Measurements from ENCODE around the gene RAB23.
A peak's percentile ranks its signal among the peaks of the same experiment; 100 is the strongest.

RAB23 gene

GRCh38 chr6:57242505-57242904 is 20.4 kb upstream of the RAB23 start:
- DNase-seq (ENCODE audit: low read depth in 2 of 2), result no peak

- DNase-seq (ENCODE audit: low read depth in 2 of 2), result no peak
These were observed 4.1 kb upstream of the RAB23 start for GRCh38 chr6:57226221-57226620.

GRCh38 chr6:57224769-57225515 is 2.8 kb upstream of the RAB23 start:
- DNase-seq (ENCODE audit: low read depth in 2 of 2), result no peak

GRCh38 chr6:57222743-57223077 is 603 bp upstream of the RAB23 start:
- no peak for DNase-seq (ENCODE audit: low read depth in 2 of 2)

GRCh38 chr6:57221191-57221935 is 744 bp downstream of the RAB23 start:
- peak in 1 of 2 donors; percentile 43 for DNase-seq (ENCODE audit: low read depth in 2 of 2)

- no peak for DNase-seq (ENCODE audit: low read depth in 2 of 2)
These were observed 1.9 kb downstream of the RAB23 start for GRCh38 chr6:57220083-57220703.

- no peak for DNase-seq (ENCODE audit: low read depth in 2 of 2)
These were observed 4.8 kb downstream of the RAB23 start for GRCh38 chr6:57217270-57217669.

- no peak for DNase-seq (ENCODE audit: low read depth in 2 of 2)
These were observed 5.6 kb downstream of the RAB23 start for GRCh38 chr6:57216235-57217101.

- no peak for DNase-seq (ENCODE audit: low read depth in 2 of 2)
These were observed 6.8 kb downstream of the RAB23 start for GRCh38 chr6:57215260-57215659.

GRCh38 chr6:57210060-57210459 is 12.0 kb downstream of the RAB23 start:
- DNase-seq (ENCODE audit: low read depth in 2 of 2), result no peak

- DNase-seq (ENCODE audit: low read depth in 2 of 2), result no peak
These were observed 13.1 kb downstream of the RAB23 start for GRCh38 chr6:57209030-57209429.

GRCh38 chr6:57207872-57208271 is 14.2 kb downstream of the RAB23 start:
- DNase-seq (ENCODE audit: low read depth in 2 of 2), result no peak

GRCh38 chr6:57207141-57207540 is 15.0 kb downstream of the RAB23 start:
- DNase-seq (ENCODE audit: low read depth in 2 of 2), result no peak

GRCh38 chr6:57205550-57206328 is 16.4 kb downstream of the RAB23 start:
- no peak for DNase-seq (ENCODE audit: low read depth in 2 of 2)

GRCh38 chr6:57201718-57202117 is 20.4 kb downstream of the RAB23 start:
- no peak for DNase-seq (ENCODE audit: low read depth in 2 of 2)

GRCh38 chr6:57198926-57199636 is 23.0 kb downstream of the RAB23 start:
- DNase-seq (ENCODE audit: low read depth in 2 of 2), result no peak

GRCh38 chr6:57195457-57195856 is 26.6 kb downstream of the RAB23 start:
- no peak for DNase-seq (ENCODE audit: low read depth in 2 of 2)

- DNase-seq (ENCODE audit: low read depth in 2 of 2), result no peak
These were observed 28.9 kb downstream of the RAB23 start for GRCh38 chr6:57193177-57193576.

- no peak for DNase-seq (ENCODE audit: low read depth in 2 of 2)
These were observed 32.0 kb downstream of the RAB23 start for GRCh38 chr6:57190140-57190539.

GRCh38 chr6:57183336-57183735 is 38.8 kb downstream of the RAB23 start:
- no peak for DNase-seq (ENCODE audit: low read depth in 2 of 2)

- DNase-seq (ENCODE audit: low read depth in 2 of 2), result no peak
These were observed 40.1 kb downstream of the RAB23 start for GRCh38 chr6:57182017-57182432.

Measured in stimulated activated CD8-positive, alpha-beta memory T cell treated with anti-CD3 and anti-CD28 coated beads, Interleukin-7, amount 100 ng/mL, for 4 hours (primary cell).